GM12878 (cell line): ENCODE results near the gene ITPKB. TPM values are rescaled to one million over a fixed set of nuclear protein-coding genes. Genes with fewer than 3 reads are reported as not detected.

Experiments used
- ATAC-seq: fragments of 200-7000 bp; cut with Tn5 transposase; 3 replicates; pipeline ENCODE4 v1.9.1; 2020; ENCODE audit warnings: mild to moderate bottlenecking, moderate library complexity
- BruUV-seq: library from RNA; stranded (reverse); fragments of 400-500 nt; replicated peaks from 2 replicates; lab custom pipeline; 2021; lab: Mats Ljungman, UMichigan
- CTCF ChIA-PET: fragments of 300-600 bp; sonication (Branson Sonifier 250); formaldehyde crosslinking; extraction: SDS; loops from one replicate; lab custom pipeline; 2021; ENCODE audit warnings: inconsistent platforms; lab: Yijun Ruan, JAX
- POLR2A ChIA-PET: fragments of 350-600 bp; formaldehyde crosslinking; extraction: SDS; loops from one replicate; lab custom pipeline; 2021; ENCODE audit warnings: inconsistent platforms; lab: Charles Lee
- RAD21 ChIA-PET: fragments of 300-600 bp; sonication (Branson Sonifier 250); formaldehyde crosslinking; loops from one replicate; lab custom pipeline; 2023; ENCODE audit warnings: antibody characterized with exemption; ENCODE audit not compliant: unreplicated experiment; lab: Charles Lee
- SMC1A ChIA-PET: fragments of 300-600 bp; sonication (Branson Sonifier 250); formaldehyde crosslinking; loops from one replicate; lab custom pipeline; 2023; ENCODE audit not compliant: unreplicated experiment, uncharacterized antibody; lab: Charles Lee
- DNase-seq: peaks from one replicate; pipeline ENCODE4 v3.0.0-alpha.2; 2011; ENCODE audit warnings: low read depth, low spot score
- FAIRE-seq: peaks from 3 replicates; lab custom pipeline; 2011; peaks lifted over from hg19 to GRCh38; lab: Jason Lieb, UNC
- H2AFZ ChIP-seq: 2 replicates; pipeline ENCODE4 v1.6.0; 2011; ENCODE audit warnings: low read depth, low read length, control low read depth; ENCODE audit not compliant: control insufficient read depth
- H3K27ac ChIP-seq: 2 replicates; pipeline ENCODE4 v1.5.1; 2011; ENCODE audit warnings: control low read depth; ENCODE audit not compliant: control insufficient read depth, insufficient read depth
- H3K27me3 ChIP-seq, 2 experiments: replicated peaks in 1 of 2; 2 replicates each; pipeline versions ENCODE4 v1.6.0 to v1.6.1; 2011; ENCODE audit warnings: low read length in 1 of 2; ENCODE audit not compliant: control insufficient read depth in 2 of 2, insufficient read depth in 2 of 2
- H3K36me3 ChIP-seq, 2 experiments: 2 replicates each; pipeline ENCODE4 v1.5.1; 2011; ENCODE audit warnings: low read length in 1 of 2; ENCODE audit not compliant: control insufficient read depth in 2 of 2, insufficient read depth in 2 of 2
- H3K4me1 ChIP-seq: 2 replicates; pipeline ENCODE4 v1.6.1; 2011; ENCODE audit warnings: mild to moderate bottlenecking, low read length, moderate library complexity, mixed read lengths; ENCODE audit not compliant: control insufficient read depth, insufficient read depth
- H3K4me2 ChIP-seq: 2 replicates; pipeline ENCODE4 v1.6.0; 2011; ENCODE audit warnings: control low read depth; ENCODE audit not compliant: control insufficient read depth, insufficient read depth
- H3K4me3 ChIP-seq: fragments of 200-600 bp; sonication (generic); 2 replicates; pipeline ENCODE4 v1.5.1; 2016
- H3K79me2 ChIP-seq: 2 replicates; pipeline ENCODE4 v1.6.0; 2011; ENCODE audit warnings: low read length; ENCODE audit not compliant: control insufficient read depth, insufficient read depth
- H3K9ac ChIP-seq: 2 replicates; pipeline ENCODE4 v1.8.0; 2011; ENCODE audit warnings: low read length, control low read depth, mixed read lengths; ENCODE audit not compliant: control insufficient read depth, insufficient read depth
- H3K9me3 ChIP-seq: replicated peaks from 3 replicates; pipeline ENCODE4 v1.5.1; 2011; ENCODE audit warnings: mild to moderate bottlenecking, low read length; ENCODE audit not compliant: control insufficient read depth, insufficient read depth
- H4K20me1 ChIP-seq: 2 replicates; pipeline ENCODE4 v1.6.0; 2011; ENCODE audit not compliant: control insufficient read depth, insufficient read depth
- ASH2L ChIP-seq: fragments of 300-600, 200-600 bp; sonication (generic); IDR thresholded peaks from 2 replicates; pipeline ENCODE4 v1.6.1; 2017; ENCODE audit warnings: low read depth, mild to moderate bottlenecking, borderline replicate concordance
- CTCF ChIP-seq, 3 experiments: IDR thresholded peaks in 2 of 3; conservative IDR thresholded peaks in 1 of 3; 2 replicates each; pipeline ENCODE4 v1.5.1; 2011; ENCODE audit warnings: low read depth in 3 of 3, low read length in 3 of 3, mild to moderate bottlenecking in 3 of 3, control low read depth in 2 of 3, moderate library complexity in 2 of 3, inconsistent platforms in 1 of 3, mixed read lengths in 1 of 3; ENCODE audit not compliant: control insufficient read depth in 2 of 3, insufficient read depth in 1 of 3; ENCODE audit errors: extremely low read depth in 1 of 3
- HDAC2 ChIP-seq: fragments of 200-600 bp; sonication (generic); IDR thresholded peaks from 2 replicates; pipeline ENCODE4 v1.6.1; 2017
- KLF5 ChIP-seq: fragments of 450-650 bp; IDR thresholded peaks from 2 replicates; pipeline ENCODE4 v1.6.1; 2014; ENCODE audit warnings: mild to moderate bottlenecking; ENCODE audit not compliant: partially characterized antibody
- POLR2AphosphoS2 ChIP-seq: IDR thresholded peaks from 2 replicates; pipeline ENCODE4 v1.6.1; 2011; ENCODE audit warnings: low read depth, mild to moderate bottlenecking, low read length, improper control_type of control experiment, moderate library complexity
- SIX5 ChIP-seq: IDR thresholded peaks from 2 replicates; pipeline ENCODE4 v1.6.1; 2011; ENCODE audit warnings: mild to moderate bottlenecking, low read depth, low read length, moderate library complexity; ENCODE audit not compliant: severe bottlenecking
- USF1 ChIP-seq: IDR thresholded peaks from 2 replicates; pipeline ENCODE4 v1.6.1; 2011; ENCODE audit warnings: borderline replicate concordance, low read depth, mild to moderate bottlenecking, moderate library complexity, mixed read lengths, low read length; ENCODE audit not compliant: insufficient read depth; ENCODE audit errors: extremely low read length
- WGBS: methylation state at CpG from one replicate; pipeline ENCODE4 v1.1.6; 2016; ENCODE audit warnings: low lambda C conversion rate; ENCODE audit not compliant: insufficient replicate concordance, insufficient coverage; ENCODE audit errors: missing lambda C conversion rate; 5-methylcytosine and 5-hydroxymethylcytosine counted together
- in situ Hi-C: fragments of 300-500 bp; cut with MboI; formaldehyde crosslinking; loops from 9 replicates; pipeline ENCODE4 v1.14.3; 2018; ENCODE audit warnings: mixed read lengths
- intact Hi-C: fragments of 100-400 bp; cut with micrococcal nuclease; formaldehyde crosslinking; loops from one replicate; pipeline ENCODE4 v1.14.2; 2022; ENCODE audit not compliant: unreplicated experiment
- polyA plus RNA-seq, 11 experiments: library from polyadenylated mRNA; depleted of rRNA in 4 of 11; unstranded in 6 of 11; stranded (reverse) in 5 of 11; fragments of >200 nt; fragmentation: Nextera tagmentation in 4 of 11; fragmentation: Illumina TruSeq in 1 of 11; extraction: Ambion mirVana in 4 of 11; extraction: Trizol in 1 of 11; gene quantifications; 1 replicate in 1 of 11; 2 replicates in 10 of 11; pipeline versions ENCODE4 v1.2.1 to v1.2.3, GENCODE V29; 2011 to 2016; ENCODE audit warnings: inconsistent platforms in 2 of 11, missing spikeins in 2 of 11, low read depth in 1 of 11
- total RNA-seq, 4 experiments: library from RNA; depleted of rRNA in 3 of 4; stranded (reverse); fragments of >200 nt in 3 of 4; fragmentation: Illumina TruSeq in 1 of 4; extraction: Trizol in 1 of 4; gene quantifications; 2 replicates each; pipeline versions ENCODE4 v1.2.1 to v1.2.3, GENCODE V29; 2013 to 2021

Gene ITPKB
- total and polyA plus RNA-seq, 10 of the 15 experiments (the other 5 are each of a cell fraction or from before 2014, with no cell fraction given) = 1.3 to 38.7 (median 12.9) TPM

GRCh38 chr1:226601456-226601855 is 137.6 kb downstream of the ITPKB start:
- ATAC-seq (no peak), FAIRE-seq (no peak), DNase-seq (no peak)
- Histone ChIP-seq H2AFZ (no peak overlapping the region), H3K9ac (no peak overlapping the region), H3K27ac (no peak overlapping the region), H3K4me2 (no peak overlapping the region), H3K79me2 (no peaks in the 10 kb centered on the region), H3K36me3 (no peaks in the 10 kb centered on the region), H3K27me3 (peaks cover 0 to 2% of the 10 kb centered on the region in 2 experiments; a peak in 3 of 4 replicates), H4K20me1 (no peaks in the 10 kb centered on the region; the same call in 1 of the 2 replicates), H3K4me3 (no peak overlapping the region), H3K4me1 (no peaks in the 10 kb centered on the region), H3K9me3 (no peaks in the 10 kb centered on the region; the same call in 2 of the 3 replicates)
- CTCF ChIA-PET = no interaction called here
- in situ Hi-C loops (no loop called here), intact Hi-C loops (loop anchor here (10.0 kb wide), 1 partner anchor 477 kb away; no protein-coding TSS in a partner anchor)
- TF ChIP-seq POLR2AphosphoS2 (no peak), SIX5 (no peak), KLF5 (no peak), ASH2L (no peak), CTCF (IDR thresholded peaks at IDR 0.05 in 2 of 3, conservative IDR thresholded peaks at IDR 0.05 in 1 of 3; ENCODE audit: control insufficient read depth in 2 of 3, extremely low read depth in 1 of 3, insufficient read depth in 1 of 3, low read depth in 3 of 3, low read length in 3 of 3) (no peak), USF1 (no peak), HDAC2 (no peak)
- RAD21 ChIA-PET = no interaction called here
- WGBS = 62% methylated on average over 9 of the region's 9 CpGs
- POLR2A ChIA-PET = no interaction called here
- SMC1A ChIA-PET = interaction anchor here (1.3 kb wide), 1 partner anchor 176 kb away, joined by 5 read pairs; no protein-coding TSS in a partner anchor
- BruUV-seq = no TSS peak
